GM12878 (cell line): ENCODE measurements around the gene GMPPB. TPM values are rescaled to one million over a fixed set of nuclear protein-coding genes. Genes with fewer than 3 reads are reported as not detected.

Source experiments
- ATAC-seq: fragments of 200-7000 bp; cut with Tn5 transposase; 3 replicates; pipeline ENCODE4 v1.9.1; 2020; ENCODE audit warnings: mild to moderate bottlenecking, moderate library complexity
- BruUV-seq: library from RNA; stranded (reverse); fragments of 400-500 nt; replicated peaks from 2 replicates; lab custom pipeline; 2021; lab: Mats Ljungman, UMichigan
- CTCF ChIA-PET: fragments of 300-600 bp; sonication (Branson Sonifier 250); formaldehyde crosslinking; extraction: SDS; loops from one replicate; lab custom pipeline; 2021; ENCODE audit warnings: inconsistent platforms; lab: Yijun Ruan, JAX
- POLR2A ChIA-PET: fragments of 350-600 bp; formaldehyde crosslinking; extraction: SDS; loops from one replicate; lab custom pipeline; 2021; ENCODE audit warnings: inconsistent platforms; lab: Charles Lee
- RAD21 ChIA-PET: fragments of 300-600 bp; sonication (Branson Sonifier 250); formaldehyde crosslinking; loops from one replicate; lab custom pipeline; 2023; ENCODE audit warnings: antibody characterized with exemption; ENCODE audit not compliant: unreplicated experiment; lab: Charles Lee
- SMC1A ChIA-PET: fragments of 300-600 bp; sonication (Branson Sonifier 250); formaldehyde crosslinking; loops from one replicate; lab custom pipeline; 2023; ENCODE audit not compliant: unreplicated experiment, uncharacterized antibody; lab: Charles Lee
- DNase-seq: peaks from one replicate; pipeline ENCODE4 v3.0.0-alpha.2; 2011; ENCODE audit warnings: low read depth, low spot score
- FAIRE-seq: peaks from 3 replicates; lab custom pipeline; 2011; peaks lifted over from hg19 to GRCh38; lab: Jason Lieb, UNC
- H2AFZ ChIP-seq: 2 replicates; pipeline ENCODE4 v1.6.0; 2011; ENCODE audit warnings: low read depth, low read length, control low read depth; ENCODE audit not compliant: control insufficient read depth
- H3K27ac ChIP-seq: 2 replicates; pipeline ENCODE4 v1.5.1; 2011; ENCODE audit warnings: control low read depth; ENCODE audit not compliant: control insufficient read depth, insufficient read depth
- H3K27me3 ChIP-seq, 2 experiments: replicated peaks in 1 of 2; 2 replicates each; pipeline versions ENCODE4 v1.6.0 to v1.6.1; 2011; ENCODE audit warnings: low read length in 1 of 2; ENCODE audit not compliant: control insufficient read depth in 2 of 2, insufficient read depth in 2 of 2
- H3K36me3 ChIP-seq, 2 experiments: 2 replicates each; pipeline ENCODE4 v1.5.1; 2011; ENCODE audit warnings: low read length in 1 of 2; ENCODE audit not compliant: control insufficient read depth in 2 of 2, insufficient read depth in 2 of 2
- H3K4me1 ChIP-seq: 2 replicates; pipeline ENCODE4 v1.6.1; 2011; ENCODE audit warnings: mild to moderate bottlenecking, low read length, moderate library complexity, mixed read lengths; ENCODE audit not compliant: control insufficient read depth, insufficient read depth
- H3K4me2 ChIP-seq: 2 replicates; pipeline ENCODE4 v1.6.0; 2011; ENCODE audit warnings: control low read depth; ENCODE audit not compliant: control insufficient read depth, insufficient read depth
- H3K4me3 ChIP-seq: fragments of 200-600 bp; sonication (generic); 2 replicates; pipeline ENCODE4 v1.5.1; 2016
- H3K79me2 ChIP-seq: 2 replicates; pipeline ENCODE4 v1.6.0; 2011; ENCODE audit warnings: low read length; ENCODE audit not compliant: control insufficient read depth, insufficient read depth
- H3K9ac ChIP-seq: 2 replicates; pipeline ENCODE4 v1.8.0; 2011; ENCODE audit warnings: low read length, control low read depth, mixed read lengths; ENCODE audit not compliant: control insufficient read depth, insufficient read depth
- H3K9me3 ChIP-seq: replicated peaks from 3 replicates; pipeline ENCODE4 v1.5.1; 2011; ENCODE audit warnings: mild to moderate bottlenecking, low read length; ENCODE audit not compliant: control insufficient read depth, insufficient read depth
- H4K20me1 ChIP-seq: 2 replicates; pipeline ENCODE4 v1.6.0; 2011; ENCODE audit not compliant: control insufficient read depth, insufficient read depth
- CTCF ChIP-seq, 3 experiments: IDR thresholded peaks in 2 of 3; conservative IDR thresholded peaks in 1 of 3; 2 replicates each; pipeline ENCODE4 v1.5.1; 2011; ENCODE audit warnings: low read depth in 3 of 3, low read length in 3 of 3, mild to moderate bottlenecking in 3 of 3, control low read depth in 2 of 3, moderate library complexity in 2 of 3, inconsistent platforms in 1 of 3, mixed read lengths in 1 of 3; ENCODE audit not compliant: control insufficient read depth in 2 of 3, insufficient read depth in 1 of 3; ENCODE audit errors: extremely low read depth in 1 of 3
- KLF5 ChIP-seq: fragments of 450-650 bp; IDR thresholded peaks from 2 replicates; pipeline ENCODE4 v1.6.1; 2014; ENCODE audit warnings: mild to moderate bottlenecking; ENCODE audit not compliant: partially characterized antibody
- MEF2A ChIP-seq: IDR thresholded peaks from 2 replicates; pipeline ENCODE4 v1.6.1; 2011; ENCODE audit warnings: low read depth, mild to moderate bottlenecking, low read length, moderate library complexity; ENCODE audit not compliant: insufficient read depth
- POLR2A ChIP-seq: IDR thresholded peaks from 2 replicates; pipeline ENCODE4 v1.6.1; 2011; ENCODE audit warnings: low read depth, mild to moderate bottlenecking, low read length
- RAD21 ChIP-seq: IDR thresholded peaks from 2 replicates; pipeline ENCODE4 v1.6.1; 2011; ENCODE audit warnings: mild to moderate bottlenecking, low read depth, low read length, moderate library complexity; ENCODE audit not compliant: insufficient read depth
- ZBTB4 ChIP-seq: fragments of 450-650 bp; formaldehyde crosslinking; IDR thresholded peaks from 2 replicates; pipeline ENCODE4 v1.4.0; 2022; ENCODE audit warnings: mild to moderate bottlenecking, moderate library complexity
- ZNF24 ChIP-seq: fragments of 450-650 bp; IDR thresholded peaks from 2 replicates; pipeline ENCODE4 v1.6.1; 2017; ENCODE audit warnings: antibody characterized with exemption, mild to moderate bottlenecking
- WGBS: methylation state at CpG from one replicate; pipeline ENCODE4 v1.1.6; 2016; ENCODE audit warnings: low lambda C conversion rate; ENCODE audit not compliant: insufficient replicate concordance, insufficient coverage; ENCODE audit errors: missing lambda C conversion rate; 5-methylcytosine and 5-hydroxymethylcytosine counted together
- in situ Hi-C: fragments of 300-500 bp; cut with MboI; formaldehyde crosslinking; loops from 9 replicates; pipeline ENCODE4 v1.14.3; 2018; ENCODE audit warnings: mixed read lengths
- intact Hi-C: fragments of 100-400 bp; cut with micrococcal nuclease; formaldehyde crosslinking; loops from one replicate; pipeline ENCODE4 v1.14.2; 2022; ENCODE audit not compliant: unreplicated experiment
- polyA plus RNA-seq, 11 experiments: library from polyadenylated mRNA; depleted of rRNA in 4 of 11; unstranded in 6 of 11; stranded (reverse) in 5 of 11; fragments of >200 nt; fragmentation: Nextera tagmentation in 4 of 11; fragmentation: Illumina TruSeq in 1 of 11; extraction: Ambion mirVana in 4 of 11; extraction: Trizol in 1 of 11; gene quantifications; 1 replicate in 1 of 11; 2 replicates in 10 of 11; pipeline versions ENCODE4 v1.2.1 to v1.2.3, GENCODE V29; 2011 to 2016; ENCODE audit warnings: inconsistent platforms in 2 of 11, missing spikeins in 2 of 11, low read depth in 1 of 11
- total RNA-seq, 4 experiments: library from RNA; depleted of rRNA in 3 of 4; stranded (reverse); fragments of >200 nt in 3 of 4; fragmentation: Illumina TruSeq in 1 of 4; extraction: Trizol in 1 of 4; gene quantifications; 2 replicates each; pipeline versions ENCODE4 v1.2.1 to v1.2.3, GENCODE V29; 2013 to 2021

Gene GMPPB
- total and polyA plus RNA-seq, 10 of the 15 experiments (the other 5 are each of a cell fraction or from before 2014, with no cell fraction given) = 2.3 to 99.5 (median 23.3) TPM

GRCh38 chr3:49702672-49703071, 21.1 kb downstream of the GMPPB start (continued):
- no peak for TF ChIP-seq ZBTB4 (CRISPR knock-in tag)
- no peak for TF ChIP-seq MEF2A
- TF ChIP-seq ZNF24 = no peak

- intact Hi-C loops (no loop called here), in situ Hi-C loops (no loop called here)
- FAIRE-seq (no peak), ATAC-seq (no peak), DNase-seq (no peak)
- Histone ChIP-seq H3K9ac (no peak overlapping the region), H3K4me1 (no peaks in the 10 kb centered on the region), H4K20me1 (no peaks in the 10 kb centered on the region), H3K27me3 (no peaks in the 10 kb centered on the region), H3K79me2 (no peaks in the 10 kb centered on the region), H3K4me2 (no peak overlapping the region), H2AFZ (no peak overlapping the region), H3K36me3 (peaks cover 0 to 8% of the 10 kb centered on the region in 2 experiments; a peak in 3 of 4 replicates), H3K9me3 (no peaks in the 10 kb centered on the region), H3K4me3 (no peak overlapping the region), H3K27ac (no peak overlapping the region)
- ChIA-PET RAD21 (interaction anchor here (0.6 to 0.8 kb wide), 2 partner anchors 82 to 138 kb away, joined by 3 to 4 read pairs; no protein-coding TSS in a partner anchor), SMC1A (interaction anchor here (1.0 kb wide), 1 partner anchor 138 kb away, joined by 4 read pairs; no protein-coding TSS in a partner anchor), POLR2A (no interaction called here), CTCF (interaction anchor here (0.8 to 4.6 kb wide), 3 partner anchors 30 to 206 kb away, joined by 3 to 19 read pairs (median 4); no protein-coding TSS in a partner anchor)
- 0 out of 2 replicates have a peak, but pooled peaks have one; percentile 21 for TF ChIP-seq POLR2A
- no peak for TF ChIP-seq KLF5
- 0 out of 2 replicates have a peak, but pooled peaks have one; percentile 17 for TF ChIP-seq RAD21
- peak; percentile 11 to 28 (median 21); a peak in 3 of 6 replicates for TF ChIP-seq CTCF (IDR thresholded peaks at IDR 0.05 in 2 of 3, conservative IDR thresholded peaks at IDR 0.05 in 1 of 3; ENCODE audit: control insufficient read depth in 2 of 3, extremely low read depth in 1 of 3, insufficient read depth in 1 of 3, low read depth in 3 of 3, low read length in 3 of 3)
- BruUV-seq = no TSS peak
- 93% methylated on average over 21 of the region's 21 CpGs for WGBS
Measured at GRCh38 chr3:49701388-49702077, 22.2 kb downstream of the GMPPB start.
